Measurements from ENCODE around the gene EDNRB. TPM values are rescaled to one million over a fixed set of nuclear protein-coding genes. Genes with fewer than 3 reads are reported as not detected.

Gene EDNRB
- total RNA-seq, 1 experiment from 2014 or later, result 0.13 TPM

- no TSS peak for BruUV-seq (replicated peaks)
- Histone ChIP-seq H3K27ac (ENCODE audit: low read depth, low read length, poor library complexity, severe bottlenecking) (no peak overlapping the region), H3K9me3 (ENCODE audit: low read depth, low read length, poor library complexity, severe bottlenecking) (peaks cover 11% of the 10 kb centered on the region), H3K4me3 (ENCODE audit: low read depth, low read length, poor library complexity, severe bottlenecking) (no peak overlapping the region), H3K27me3 (replicated peaks; ENCODE audit: insufficient read depth, low read depth, low read length, poor library complexity) (no peaks in the 10 kb centered on the region), H3K4me1 (ENCODE audit: insufficient read depth, low read length, poor library complexity, severe bottlenecking) (peaks cover 10% of the 10 kb centered on the region), H3K36me3 (ENCODE audit: insufficient read depth, low read length, poor library complexity, severe bottlenecking) (no peaks in the 10 kb centered on the region)
- intact Hi-C loops (cut with micrococcal nuclease; ENCODE audit: unreplicated experiment), result no loop called here
- DNase-seq (ENCODE audit: low spot score), result no peak
- POLR2A ChIA-PET (ENCODE audit: low non-redundant PET), result no interaction called here
- TF ChIP-seq EZH2 (IDR thresholded peaks at IDR 0.05; ENCODE audit: borderline replicate concordance, low read depth, low read length, poor library complexity, severe bottlenecking) (no peak), CTCF (conservative IDR thresholded peaks at IDR 0.05; ENCODE audit: low read depth, low read length) (no peak)
- CTCF ChIA-PET, result no interaction called here
Observed at GRCh38 chr13:77903435-77903834, 15.2 kb downstream of the EDNRB start.

GRCh38 chr13:77902319-77902963 lies 16.2 kb downstream of the EDNRB start:
- no peak for TF ChIP-seq EZH2 (IDR thresholded peaks at IDR 0.05; ENCODE audit: borderline replicate concordance, low read depth, low read length, poor library complexity, severe bottlenecking)
- TF ChIP-seq CTCF (conservative IDR thresholded peaks at IDR 0.05; ENCODE audit: low read depth, low read length), result no peak
- DNase-seq (ENCODE audit: low spot score), result no peak
- Histone ChIP-seq H3K36me3 (ENCODE audit: insufficient read depth, low read length, poor library complexity, severe bottlenecking) (no peaks in the 10 kb centered on the region), H3K4me3 (ENCODE audit: low read depth, low read length, poor library complexity, severe bottlenecking) (no peak overlapping the region), H3K9me3 (ENCODE audit: low read depth, low read length, poor library complexity, severe bottlenecking) (peaks cover 11% of the 10 kb centered on the region), H3K4me1 (ENCODE audit: insufficient read depth, low read length, poor library complexity, severe bottlenecking) (peaks cover 16% of the 10 kb centered on the region), H3K27me3 (replicated peaks; ENCODE audit: insufficient read depth, low read depth, low read length, poor library complexity) (no peaks in the 10 kb centered on the region), H3K27ac (ENCODE audit: low read depth, low read length, poor library complexity, severe bottlenecking) (no peak overlapping the region)
- no TSS peak for BruUV-seq (replicated peaks)
- CTCF ChIA-PET, result no interaction called here
- POLR2A ChIA-PET (ENCODE audit: low non-redundant PET), result no interaction called here
- intact Hi-C loops (cut with micrococcal nuclease; ENCODE audit: unreplicated experiment), result no loop called here

GRCh38 chr13:77898097-77898496 lies 20.5 kb downstream of the EDNRB start:
- TF ChIP-seq CTCF (conservative IDR thresholded peaks at IDR 0.05; ENCODE audit: low read depth, low read length), result no peak
- TF ChIP-seq EZH2 (IDR thresholded peaks at IDR 0.05; ENCODE audit: borderline replicate concordance, low read depth, low read length, poor library complexity, severe bottlenecking), result no peak
- H3K4me1 ChIP-seq (ENCODE audit: insufficient read depth, low read length, poor library complexity, severe bottlenecking), result peaks cover 29% of the 10 kb centered on the region
- POLR2A ChIA-PET (ENCODE audit: low non-redundant PET), result no interaction called here
- peak overlapping the region; percentile 17 for H3K4me3 ChIP-seq (ENCODE audit: low read depth, low read length, poor library complexity, severe bottlenecking)
- H3K9me3 ChIP-seq (ENCODE audit: low read depth, low read length, poor library complexity, severe bottlenecking), result peaks cover 9% of the 10 kb centered on the region
- H3K27ac ChIP-seq (ENCODE audit: low read depth, low read length, poor library complexity, severe bottlenecking), result peak overlapping the region; percentile 27
- intact Hi-C loops (cut with micrococcal nuclease; ENCODE audit: unreplicated experiment), result loop anchor here (5.0 kb wide), 1 partner anchor 36 kb away; no protein-coding TSS in a partner anchor
- peak; percentile 86 for DNase-seq (ENCODE audit: low spot score)
- CTCF ChIA-PET, result interaction anchor here (1.1 kb wide), 1 partner anchor 35 kb away, joined by 3 read pairs; no protein-coding TSS in a partner anchor
- BruUV-seq (replicated peaks), result no TSS peak
- H3K27me3 ChIP-seq (replicated peaks; ENCODE audit: insufficient read depth, low read depth, low read length, poor library complexity), result no peaks in the 10 kb centered on the region
- no peaks in the 10 kb centered on the region for H3K36me3 ChIP-seq (ENCODE audit: insufficient read depth, low read length, poor library complexity, severe bottlenecking)

Data from A673 (cell line).